Ishikawa (cell line): Measurements from ENCODE around the gene CAPN11.

Experiments
- CEBPB ChIP-seq: IDR thresholded peaks from 2 replicates; pipeline ENCODE4 v1.6.1; 2012
- CREB1 ChIP-seq: IDR thresholded peaks from 2 replicates; pipeline ENCODE4 v1.6.1; 2012; ENCODE audit warnings: low read depth
- EGR1 ChIP-seq: IDR thresholded peaks from 2 replicates; pipeline ENCODE4 v1.6.1; 2012
- EP300 ChIP-seq: IDR thresholded peaks from 2 replicates; pipeline ENCODE4 v1.6.1; 2012; ENCODE audit warnings: borderline replicate concordance
- FOXM1 ChIP-seq: IDR thresholded peaks from 2 replicates; pipeline ENCODE4 v1.6.1; 2012; ENCODE audit warnings: low read depth, borderline replicate concordance
- NFIC ChIP-seq: IDR thresholded peaks from 2 replicates; pipeline ENCODE4 v1.6.1; 2012
- RAD21 ChIP-seq: IDR thresholded peaks from 2 replicates; pipeline ENCODE4 v1.6.1; 2012; ENCODE audit warnings: low read depth
- TAF1 ChIP-seq: IDR thresholded peaks from 2 replicates; pipeline ENCODE4 v1.6.1; 2012; ENCODE audit warnings: low read depth, mild to moderate bottlenecking
- TCF12 ChIP-seq: IDR thresholded peaks from 2 replicates; pipeline ENCODE4 v1.6.1; 2012; ENCODE audit warnings: low read depth
- TEAD4 ChIP-seq: IDR thresholded peaks from 2 replicates; pipeline ENCODE4 v1.6.1; 2012
- YY1 ChIP-seq: IDR thresholded peaks from 2 replicates; pipeline ENCODE4 v1.6.1; 2012; ENCODE audit warnings: low read depth
- ZBTB7A ChIP-seq: IDR thresholded peaks from 2 replicates; pipeline ENCODE4 v1.6.1; 2012; ENCODE audit warnings: low read depth
- TF ChIP-seq, protein P1 (sequence below): IDR thresholded peaks from 2 replicates; pipeline ENCODE4 v1.6.1; 2012
- TF ChIP-seq, protein P2 (sequence below): IDR thresholded peaks from 2 replicates; pipeline ENCODE4 v1.6.1; 2012; ENCODE audit warnings: low read depth, mild to moderate bottlenecking
- TF ChIP-seq, protein P3 (sequence below): IDR thresholded peaks from 2 replicates; pipeline ENCODE4 v1.6.1; 2012

CAPN11 gene

DNA sequence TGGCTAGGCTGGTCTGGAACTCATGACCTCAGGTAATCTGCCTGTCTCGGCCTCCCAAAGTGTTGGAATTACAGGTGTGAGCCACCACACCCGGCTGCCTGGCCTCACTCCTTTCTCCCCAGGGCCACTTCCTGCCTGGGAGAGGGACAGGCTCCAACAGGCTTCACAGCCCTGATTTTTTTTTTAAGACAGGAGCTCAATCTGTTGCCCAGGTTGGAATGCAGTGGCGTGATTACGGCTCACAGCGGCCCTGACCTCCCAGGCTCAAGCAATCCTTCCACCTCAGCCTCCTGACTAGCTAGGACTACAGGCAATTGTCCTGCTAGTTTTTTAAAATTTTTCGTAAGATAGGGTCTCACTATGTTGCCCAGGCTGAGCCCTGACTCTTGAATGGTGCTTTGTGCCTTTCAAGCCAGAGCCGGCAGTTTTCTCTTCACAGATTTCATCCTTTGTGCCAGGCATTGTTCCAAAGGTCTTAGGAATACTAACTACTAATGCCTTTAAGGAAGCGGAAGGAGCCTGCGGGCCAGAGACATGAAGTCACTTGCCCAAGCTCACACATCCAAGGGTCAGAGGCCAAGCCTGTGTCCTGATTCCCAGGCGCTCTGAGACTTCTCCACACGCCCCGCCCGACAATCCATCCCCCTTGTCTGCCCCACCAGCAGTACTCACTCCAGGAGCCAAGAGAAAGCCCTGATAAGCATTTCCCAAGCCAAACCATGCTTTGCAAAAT, 19.2 kb downstream of the CAPN11 start:
- TF ChIP-seq TAF1 (no peak), TCF12 (no peak), TEAD4 (no peak), ZBTB7A (no peak), EP300 (no peak), NFIC (no peak), RAD21 (no peak), FOXM1 (no peak), CEBPB (no peak), YY1 (no peak), CREB1 (no peak), EGR1 (no peak)
- TF ChIP-seq, protein P1, sequence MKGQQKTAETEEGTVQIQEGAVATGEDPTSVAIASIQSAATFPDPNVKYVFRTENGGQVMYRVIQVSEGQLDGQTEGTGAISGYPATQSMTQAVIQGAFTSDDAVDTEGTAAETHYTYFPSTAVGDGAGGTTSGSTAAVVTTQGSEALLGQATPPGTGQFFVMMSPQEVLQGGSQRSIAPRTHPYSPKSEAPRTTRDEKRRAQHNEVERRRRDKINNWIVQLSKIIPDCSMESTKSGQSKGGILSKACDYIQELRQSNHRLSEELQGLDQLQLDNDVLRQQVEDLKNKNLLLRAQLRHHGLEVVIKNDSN = no peak
- TF ChIP-seq, protein P2, sequence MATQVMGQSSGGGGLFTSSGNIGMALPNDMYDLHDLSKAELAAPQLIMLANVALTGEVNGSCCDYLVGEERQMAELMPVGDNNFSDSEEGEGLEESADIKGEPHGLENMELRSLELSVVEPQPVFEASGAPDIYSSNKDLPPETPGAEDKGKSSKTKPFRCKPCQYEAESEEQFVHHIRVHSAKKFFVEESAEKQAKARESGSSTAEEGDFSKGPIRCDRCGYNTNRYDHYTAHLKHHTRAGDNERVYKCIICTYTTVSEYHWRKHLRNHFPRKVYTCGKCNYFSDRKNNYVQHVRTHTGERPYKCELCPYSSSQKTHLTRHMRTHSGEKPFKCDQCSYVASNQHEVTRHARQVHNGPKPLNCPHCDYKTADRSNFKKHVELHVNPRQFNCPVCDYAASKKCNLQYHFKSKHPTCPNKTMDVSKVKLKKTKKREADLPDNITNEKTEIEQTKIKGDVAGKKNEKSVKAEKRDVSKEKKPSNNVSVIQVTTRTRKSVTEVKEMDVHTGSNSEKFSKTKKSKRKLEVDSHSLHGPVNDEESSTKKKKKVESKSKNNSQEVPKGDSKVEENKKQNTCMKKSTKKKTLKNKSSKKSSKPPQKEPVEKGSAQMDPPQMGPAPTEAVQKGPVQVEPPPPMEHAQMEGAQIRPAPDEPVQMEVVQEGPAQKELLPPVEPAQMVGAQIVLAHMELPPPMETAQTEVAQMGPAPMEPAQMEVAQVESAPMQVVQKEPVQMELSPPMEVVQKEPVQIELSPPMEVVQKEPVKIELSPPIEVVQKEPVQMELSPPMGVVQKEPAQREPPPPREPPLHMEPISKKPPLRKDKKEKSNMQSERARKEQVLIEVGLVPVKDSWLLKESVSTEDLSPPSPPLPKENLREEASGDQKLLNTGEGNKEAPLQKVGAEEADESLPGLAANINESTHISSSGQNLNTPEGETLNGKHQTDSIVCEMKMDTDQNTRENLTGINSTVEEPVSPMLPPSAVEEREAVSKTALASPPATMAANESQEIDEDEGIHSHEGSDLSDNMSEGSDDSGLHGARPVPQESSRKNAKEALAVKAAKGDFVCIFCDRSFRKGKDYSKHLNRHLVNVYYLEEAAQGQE = no peak
- TF ChIP-seq, protein P3, sequence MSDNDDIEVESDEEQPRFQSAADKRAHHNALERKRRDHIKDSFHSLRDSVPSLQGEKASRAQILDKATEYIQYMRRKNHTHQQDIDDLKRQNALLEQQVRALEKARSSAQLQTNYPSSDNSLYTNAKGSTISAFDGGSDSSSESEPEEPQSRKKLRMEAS = no peak

DNA sequence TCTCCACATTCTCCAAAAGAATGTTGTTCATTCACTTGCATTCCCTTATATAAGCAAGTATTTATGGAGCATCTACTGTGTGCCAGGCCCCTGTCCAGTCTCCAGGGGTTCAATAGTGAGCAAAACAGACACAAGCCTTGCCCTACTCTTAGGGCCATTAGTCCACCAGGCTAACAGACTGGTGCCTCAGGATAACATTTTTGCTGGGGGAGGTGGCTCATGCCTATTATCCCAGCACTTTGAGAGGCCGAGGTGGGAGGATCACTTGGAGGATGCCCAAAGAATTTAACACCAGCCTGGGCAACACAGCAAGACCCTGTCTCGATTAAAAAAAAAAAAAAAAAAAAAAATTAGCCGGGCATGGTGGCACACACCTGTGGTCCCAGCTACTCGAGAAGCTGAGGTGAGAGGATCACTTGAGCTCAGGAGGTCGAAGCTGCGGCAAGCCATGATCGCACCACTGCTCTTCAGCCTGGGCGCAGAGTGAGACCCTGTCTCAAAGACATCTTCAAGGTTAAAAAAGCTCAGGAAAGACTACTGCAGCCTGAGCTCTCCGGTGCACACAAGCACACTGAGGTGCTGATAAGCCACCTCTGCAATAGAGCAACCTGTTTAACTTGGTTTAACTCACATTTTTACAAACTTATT, 19.9 kb downstream of the CAPN11 start:
- TF ChIP-seq RAD21 (no peak), ZBTB7A (no peak), TEAD4 (no peak)

DNA sequence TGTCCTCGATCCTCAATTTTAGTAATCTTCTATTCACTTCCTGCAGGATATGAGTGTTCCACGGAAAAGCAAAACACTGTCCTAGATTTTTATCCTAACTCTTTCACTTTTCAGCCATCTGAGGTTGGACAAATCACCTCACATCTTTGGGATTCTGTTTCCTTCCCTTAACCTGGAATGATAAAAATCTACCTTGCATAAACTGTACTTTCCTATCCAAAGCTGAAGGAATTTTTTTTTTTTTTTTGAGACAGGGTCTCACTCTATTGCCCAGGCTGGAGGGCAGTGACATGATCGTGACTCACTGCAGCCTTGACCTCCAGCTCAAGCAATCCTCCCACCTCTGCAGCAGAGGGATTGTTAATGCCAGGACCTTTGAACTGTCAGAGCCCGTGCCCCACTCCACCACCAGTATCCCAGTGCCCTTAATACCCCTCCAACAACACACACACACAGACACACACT, 20.5 kb downstream of the CAPN11 start:
- TF ChIP-seq, protein P3 = no peak
- TF ChIP-seq CEBPB = no peak
- no peak for TF ChIP-seq ZBTB7A
- no peak for TF ChIP-seq RAD21
- TF ChIP-seq, protein P1 = no peak
- no peak for TF ChIP-seq TEAD4
- no peak for TF ChIP-seq EGR1
- no peak for TF ChIP-seq TAF1
- TF ChIP-seq NFIC = no peak
- no peak for TF ChIP-seq YY1
- no peak for TF ChIP-seq EP300
- TF ChIP-seq, protein P2 = no peak
- no peak for TF ChIP-seq TCF12
- no peak for TF ChIP-seq CREB1
- no peak for TF ChIP-seq FOXM1

DNA sequence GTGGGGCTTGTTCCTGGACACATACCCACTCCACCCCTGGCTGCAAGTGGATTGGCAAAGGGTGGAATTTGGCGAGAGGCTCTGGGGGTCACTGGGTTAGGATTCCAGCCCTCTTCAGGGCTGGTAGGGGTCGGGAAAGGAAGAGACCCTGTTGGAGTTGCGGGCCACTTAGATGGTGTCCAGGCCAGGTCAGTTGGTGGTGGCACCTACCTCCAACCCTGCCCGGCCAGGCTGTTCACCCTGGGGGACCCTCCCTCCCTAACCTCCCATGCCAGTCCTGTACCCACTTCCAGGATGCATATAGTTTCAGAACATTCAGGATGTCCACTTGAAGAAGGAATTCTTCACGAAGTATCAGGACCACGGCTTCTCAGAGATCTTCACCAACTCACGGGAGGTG, 21.0 kb downstream of the CAPN11 start:
- TF ChIP-seq YY1 (no peak), TAF1 (no peak), ZBTB7A (no peak), TEAD4 (no peak), RAD21 (no peak), EP300 (no peak), EGR1 (no peak), CREB1 (no peak), FOXM1 (no peak), CEBPB (no peak), TCF12 (no peak)
- TF ChIP-seq, protein P2 = no peak
- TF ChIP-seq, protein P1 = no peak
- TF ChIP-seq, protein P3 = no peak
